ENCODE data around the gene FRMD1. TPM values are rescaled to one million over a fixed set of nuclear protein-coding genes. Genes with fewer than 3 reads are reported as not detected.

Gene FRMD1
- total RNA-seq, 4 donors from 2014 or later, result 0.13 TPM; not detected in 3

- WGBS, 2 donors, result 79 to 82% methylated on average over 23 to 26 of the region's 26 CpGs
- Histone ChIP-seq H3K4me3 (replicated peaks in 1 of 3) (no peak overlapping the region), H3K4me1 (peaks cover 8 to 11% of the 10 kb centered on the region in 2 donors), H3K36me3 (no peaks in the 10 kb centered on the region), H3K27me3 (peaks cover 13% of the 10 kb centered on the region), H3K27ac (no peak overlapping the region), H3K9me3 (no peaks in the 10 kb centered on the region)
- intact Hi-C loops (cut with DNase I), result no loop called here
- no peak for DNase-seq
- TF ChIP-seq POLR2A (IDR thresholded peaks at IDR 0.05) (no peak), CTCF (IDR thresholded peaks at IDR 0.05) (no peak)
Observed at GRCh38 chr6:168100011-168100802, 21.2 kb upstream of the FRMD1 start.

GRCh38 chr6:168099201-168100010, 20.4 kb upstream of the FRMD1 start:
- intact Hi-C loops (cut with DNase I), result no loop called here
- WGBS, 2 donors, result 55 to 67% methylated on average over 10 to 17 of the region's 23 CpGs
- H3K9me3 ChIP-seq, result no peaks in the 10 kb centered on the region
- H3K4me1 ChIP-seq, result peaks cover 8 to 11% of the 10 kb centered on the region in 2 donors
- no peak overlapping the region for H3K4me3 ChIP-seq (replicated peaks in 1 of 3)
- H3K27ac ChIP-seq, result no peak overlapping the region
- H3K36me3 ChIP-seq, result no peaks in the 10 kb centered on the region
- TF ChIP-seq CTCF (IDR thresholded peaks at IDR 0.05) (no peak), POLR2A (IDR thresholded peaks at IDR 0.05) (no peak)
- no peak for DNase-seq
- H3K27me3 ChIP-seq, result peaks cover 13% of the 10 kb centered on the region

GRCh38 chr6:168098431-168098861, 19.4 kb upstream of the FRMD1 start:
- TF ChIP-seq POLR2A (IDR thresholded peaks at IDR 0.05) (no peak), CTCF (IDR thresholded peaks at IDR 0.05) (no peak)
- 88 to 95% methylated on average over 3 to 4 of the region's 13 CpGs for WGBS, 2 donors
- DNase-seq, result no peak

GRCh38 chr6:168097621-168098430, 18.8 kb upstream of the FRMD1 start:
- H3K27me3 ChIP-seq, result peaks cover 13% of the 10 kb centered on the region
- intact Hi-C loops (cut with DNase I), result no loop called here
- no peak overlapping the region for H3K4me3 ChIP-seq (replicated peaks in 1 of 3)
- TF ChIP-seq CTCF (IDR thresholded peaks at IDR 0.05) (no peak), POLR2A (IDR thresholded peaks at IDR 0.05) (no peak)
- peaks cover 8 to 11% of the 10 kb centered on the region in 2 donors for H3K4me1 ChIP-seq
- no peak overlapping the region for H3K27ac ChIP-seq
- WGBS, 2 donors, result 88 to 90% methylated on average over 19 to 22 of the region's 22 CpGs
- H3K36me3 ChIP-seq, result no peaks in the 10 kb centered on the region
- no peak for DNase-seq
- no peaks in the 10 kb centered on the region for H3K9me3 ChIP-seq

More at GRCh38 chr6:168098431-168098861, 19.4 kb upstream of the FRMD1 start:
- H3K36me3 ChIP-seq, result no peaks in the 10 kb centered on the region
- H3K27ac ChIP-seq, result no peak overlapping the region
- H3K9me3 ChIP-seq, result no peaks in the 10 kb centered on the region
- H3K27me3 ChIP-seq, result peaks cover 13% of the 10 kb centered on the region
- no peak overlapping the region for H3K4me3 ChIP-seq (replicated peaks in 1 of 3)
- intact Hi-C loops (cut with DNase I), result no loop called here
- H3K4me1 ChIP-seq, result peaks cover 8 to 11% of the 10 kb centered on the region in 2 donors
